Chondrocyte (in vitro differentiated cells): Measurements from ENCODE around the gene RILP. TPM values are rescaled to one million over a fixed set of nuclear protein-coding genes. Genes with fewer than 3 reads are reported as not detected.
"Not testable (repeated sequence)": the region's sequence is repeated elsewhere in the genome, so short reads cannot be mapped to it uniquely, and the experiment has no call there.

Experiments used
- DNase-seq: peaks from one replicate; pipeline ENCODE4 v3.0.0; 2021; ENCODE audit warnings: mixed read lengths, low spot score
- H3K27ac Mint-ChIP-seq: one replicate; pipeline ENCODE4 v1.8.0; 2021; ENCODE audit warnings: mild to moderate bottlenecking, moderate library complexity, mixed read lengths; ENCODE audit not compliant: unreplicated experiment
- H3K27me3 Mint-ChIP-seq: 2 replicates; pipeline ENCODE4 v1.8.0; 2021; ENCODE audit warnings: low read depth, mixed read lengths
- H3K36me3 Mint-ChIP-seq: 2 replicates; pipeline ENCODE4 v1.8.0; 2021; ENCODE audit warnings: low read depth, mixed read lengths
- H3K4me1 Mint-ChIP-seq: 2 replicates; pipeline ENCODE4 v1.8.0; 2021; ENCODE audit warnings: low read depth, mild to moderate bottlenecking, mixed read lengths
- H3K4me3 Mint-ChIP-seq: one replicate; pipeline ENCODE4 v1.8.0; 2021; ENCODE audit warnings: mild to moderate bottlenecking, moderate library complexity, mixed read lengths; ENCODE audit not compliant: unreplicated experiment
- H3K9me3 Mint-ChIP-seq: 2 replicates; pipeline ENCODE4 v1.8.0; 2021; ENCODE audit warnings: low read depth, mixed read lengths
- CTCF ChIP-seq: fragments of 200-600 bp; sonication (generic); IDR thresholded peaks from 2 replicates; pipeline ENCODE4 v1.5.0; 2021; ENCODE audit warnings: antibody characterized with exemption, mild to moderate bottlenecking, moderate library complexity
- long read RNA-seq: library from polyadenylated mRNA; stranded (forward); transcript quantifications from one replicate; pipeline ENCODE4 v2.0.0, GENCODE V29; 2021
- total RNA-seq: library from RNA; stranded (reverse); gene quantifications from 3 replicates; pipeline ENCODE4 v1.2.1, GENCODE V29; 2021

The RILP gene, protein sequence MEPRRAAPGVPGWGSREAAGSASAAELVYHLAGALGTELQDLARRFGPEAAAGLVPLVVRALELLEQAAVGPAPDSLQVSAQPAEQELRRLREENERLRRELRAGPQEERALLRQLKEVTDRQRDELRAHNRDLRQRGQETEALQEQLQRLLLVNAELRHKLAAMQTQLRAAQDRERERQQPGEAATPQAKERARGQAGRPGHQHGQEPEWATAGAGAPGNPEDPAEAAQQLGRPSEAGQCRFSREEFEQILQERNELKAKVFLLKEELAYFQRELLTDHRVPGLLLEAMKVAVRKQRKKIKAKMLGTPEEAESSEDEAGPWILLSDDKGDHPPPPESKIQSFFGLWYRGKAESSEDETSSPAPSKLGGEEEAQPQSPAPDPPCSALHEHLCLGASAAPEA
- 1.8 to 2.0 TPM (median 1.8 TPM) in 3 replicates for total RNA-seq
- long read RNA-seq, partial matches to known transcripts, result 3 of 8 reads
- long read RNA-seq, other reads (novel, unspliced or antisense), result 1 of 8 reads

GRCh38 chr17:1649844-1650501, at the start of gene RILP:
TSS of gene RILP (minus strand) at chr17:1649866. CDS start at chr17:1649804, 62 bp downstream.
- peak within 1 kb of the TSS; percentile 64 for H3K4me3 Mint-ChIP-seq
- H3K36me3 Mint-ChIP-seq, result peaks cover 28% of the 10 kb centered on the region
- H3K4me1 Mint-ChIP-seq, result peaks cover 9% of the 10 kb centered on the region
- no peak for DNase-seq
- TF ChIP-seq CTCF, result no peak
- H3K27me3 Mint-ChIP-seq, result no peaks in the 10 kb centered on the region
- peak within 1 kb of the TSS; percentile 79 for H3K27ac Mint-ChIP-seq
- H3K9me3 Mint-ChIP-seq, result no peaks in the 10 kb centered on the region

DNA sequence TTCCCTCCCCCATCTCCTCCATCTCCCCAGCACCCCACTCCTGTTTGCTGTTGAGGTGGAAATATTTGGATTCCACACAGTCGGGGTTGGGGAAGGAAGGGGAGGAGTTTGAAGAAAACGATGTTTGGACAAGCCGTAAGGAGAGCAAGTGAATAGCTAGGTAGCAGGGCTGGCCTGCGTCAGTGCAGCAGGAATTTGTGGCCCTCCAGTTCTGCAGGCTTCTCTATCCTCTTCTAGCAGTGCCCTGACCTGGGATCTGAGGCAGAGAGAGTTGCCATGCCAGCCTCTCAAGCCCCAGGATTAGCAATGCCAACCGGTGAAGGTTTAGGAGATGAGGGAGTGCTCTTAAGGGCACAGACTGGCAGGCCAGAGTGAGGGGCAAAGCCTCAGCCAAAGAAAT, 48.0 kb upstream of the RILP start:
- H3K4me3 Mint-ChIP-seq, result no peak overlapping the region
- H3K27me3 Mint-ChIP-seq, result no peaks in the 10 kb centered on the region
- no peak for TF ChIP-seq CTCF
- no peak overlapping the region for H3K27ac Mint-ChIP-seq
- peaks cover 2% of the 10 kb centered on the region for H3K9me3 Mint-ChIP-seq
- H3K36me3 Mint-ChIP-seq, result no peaks in the 10 kb centered on the region
- no peaks in the 10 kb centered on the region for H3K4me1 Mint-ChIP-seq
- DNase-seq, result no peak

- no peak for DNase-seq
Measured at GRCh38 chr17:1695365-1695764, 45.7 kb upstream of the RILP start.

GRCh38 chr17:1693339-1693738, 43.7 kb upstream of the RILP start:
- Mint-ChIP-seq H3K27ac (no peak overlapping the region), H3K4me1 (no peaks in the 10 kb centered on the region), H3K4me3 (no peak overlapping the region), H3K36me3 (no peaks in the 10 kb centered on the region), H3K27me3 (no peaks in the 10 kb centered on the region), H3K9me3 (peaks cover 4% of the 10 kb centered on the region)
- no peak for DNase-seq
- no peak for TF ChIP-seq CTCF

More at GRCh38 chr17:1695365-1695764, 45.7 kb upstream of the RILP start:
- H3K4me3 Mint-ChIP-seq, result no peak overlapping the region
- peaks cover 4% of the 10 kb centered on the region for H3K9me3 Mint-ChIP-seq
- no peaks in the 10 kb centered on the region for H3K4me1 Mint-ChIP-seq
- TF ChIP-seq CTCF, result no peak
- no peaks in the 10 kb centered on the region for H3K27me3 Mint-ChIP-seq
- H3K36me3 Mint-ChIP-seq, result no peaks in the 10 kb centered on the region
- H3K27ac Mint-ChIP-seq, result no peak overlapping the region

DNA sequence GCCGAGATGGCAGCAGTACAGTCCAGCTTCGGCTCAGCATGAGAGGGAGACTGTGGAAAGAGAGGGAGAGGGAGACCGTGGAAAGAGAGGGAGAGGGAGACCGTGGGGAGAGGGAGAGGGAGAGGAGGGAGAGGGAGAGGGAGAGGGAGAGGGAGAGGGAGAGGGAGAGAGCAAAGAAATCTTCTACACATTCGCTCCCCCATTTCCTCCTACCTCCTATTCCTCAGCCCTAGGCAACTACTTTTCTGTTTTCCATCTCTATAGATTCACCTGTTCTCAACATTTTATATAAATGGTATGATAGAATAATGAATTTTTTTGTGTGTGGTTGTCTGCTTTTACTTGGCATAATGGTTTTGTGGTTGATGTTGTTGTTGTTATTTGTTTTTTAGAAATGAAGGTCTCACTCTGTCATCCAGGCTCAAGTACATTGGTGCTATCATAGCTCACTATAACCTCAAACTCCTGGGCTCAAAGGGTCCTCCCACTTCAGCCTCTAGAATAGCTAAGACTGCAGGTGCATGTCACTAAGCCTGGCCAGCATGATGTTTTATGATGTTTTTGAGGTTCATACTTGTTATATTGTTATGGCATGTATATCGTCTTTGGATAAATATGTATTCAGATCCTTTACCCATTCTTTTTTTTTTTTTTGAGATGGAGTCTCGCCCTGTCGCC, 41.0 kb upstream of the RILP start:
- no peak overlapping the region for H3K4me3 Mint-ChIP-seq
- H3K27me3 Mint-ChIP-seq, result no peaks in the 10 kb centered on the region
- no peaks in the 10 kb centered on the region for H3K36me3 Mint-ChIP-seq
- H3K4me1 Mint-ChIP-seq, result peaks cover 4% of the 10 kb centered on the region
- peaks cover 4% of the 10 kb centered on the region for H3K9me3 Mint-ChIP-seq
- no peak for TF ChIP-seq CTCF
- DNase-seq, result no peak
- H3K27ac Mint-ChIP-seq, result no peak overlapping the region

DNA sequence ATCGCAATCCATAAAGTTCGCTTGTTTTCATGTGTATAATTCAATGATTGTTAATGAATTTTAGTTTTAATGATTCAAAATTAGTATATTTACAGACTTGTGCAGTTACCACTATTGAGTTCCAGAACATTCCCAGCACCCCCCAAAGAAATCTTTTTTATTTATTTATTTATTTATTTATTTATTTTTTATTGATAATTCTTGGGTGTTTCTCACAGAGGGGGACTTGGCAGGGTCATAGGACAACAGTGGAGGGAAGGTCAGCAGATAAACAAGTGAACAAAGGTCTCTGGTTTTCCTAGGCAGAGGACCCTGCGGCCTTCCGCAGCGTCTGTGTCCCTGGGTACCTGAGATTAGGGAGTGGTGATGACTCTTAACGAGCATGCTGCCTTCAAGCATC, 38.7 kb upstream of the RILP start:
- H3K9me3 Mint-ChIP-seq, DNase-seq, H3K36me3 Mint-ChIP-seq, H3K27me3 Mint-ChIP-seq, H3K27ac Mint-ChIP-seq, H3K4me3 Mint-ChIP-seq: not testable (repeated sequence)
- H3K4me1 Mint-ChIP-seq, result peaks cover 19% of the 10 kb centered on the region
